Stimulated activated CD4-positive, alpha-beta T cell treated with anti-CD3 and anti-CD28 coated beads, Interleukin-2, amount 100 ng/mL, for 24 hours (primary cell): ENCODE data around the gene SMARCAL1.
"Not testable (repeated sequence)": the region's sequence is repeated elsewhere in the genome, so short reads cannot be mapped to it uniquely, and the experiment has no call there.

Experiments used
- DNase-seq, 2 donors: peaks; one replicate each; pipeline ENCODE4 v3.0.0-alpha.2; 2020

Gene SMARCAL1

DNA sequence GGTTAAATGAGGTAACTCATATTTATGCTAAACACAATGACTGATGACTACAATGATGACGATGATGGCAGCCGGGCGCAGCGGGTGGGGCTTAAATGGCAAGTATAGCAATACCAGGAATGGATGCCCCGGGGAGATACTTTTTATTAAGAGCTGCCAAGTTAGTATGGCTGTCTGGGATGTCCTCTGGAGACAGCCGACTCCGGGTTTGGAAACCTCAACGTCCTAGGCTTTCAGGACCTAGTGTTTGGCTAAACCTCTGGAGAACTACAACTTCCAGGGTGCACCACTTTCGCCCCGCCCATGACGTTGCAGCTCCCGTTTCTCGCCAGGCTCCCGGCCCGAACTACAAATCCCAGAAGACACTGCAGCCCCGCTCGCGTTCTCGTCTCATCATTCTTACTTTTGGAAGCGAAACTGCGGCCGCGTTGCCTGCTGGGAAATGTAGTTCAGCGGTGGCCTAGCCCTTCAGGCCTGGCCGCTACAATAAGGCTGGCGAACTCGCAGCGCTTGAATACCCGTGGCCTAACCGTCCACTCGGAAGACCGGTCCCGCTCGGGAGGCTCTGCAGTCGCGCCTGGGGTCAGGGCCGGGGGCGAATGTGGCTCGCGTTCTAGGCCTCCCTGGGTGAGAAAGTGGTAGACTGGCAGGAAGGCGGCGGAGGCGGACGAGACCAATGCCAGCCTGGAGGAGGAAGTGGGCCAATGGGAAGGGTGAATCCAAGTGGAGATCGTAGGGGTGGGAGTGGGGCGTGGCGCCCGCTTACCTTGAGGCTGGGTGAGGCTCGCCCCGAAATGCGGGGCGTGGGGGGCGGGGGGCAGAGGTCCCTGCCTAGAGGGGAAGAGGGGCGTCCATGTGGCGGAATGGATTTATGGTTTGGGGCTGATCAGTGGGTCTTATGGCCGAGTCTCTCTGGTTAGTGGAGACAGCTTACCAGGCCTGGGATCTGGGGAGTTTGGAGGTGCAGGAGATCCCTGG lies at the start of gene SMARCAL1:
Gene SMARCAL1 (plus strand): TSS at position 463 of the 978 bp plus-strand sequence. CDS start 2,221 bp downstream, outside the sequence.
- peak; percentile 99 for DNase-seq

DNA sequence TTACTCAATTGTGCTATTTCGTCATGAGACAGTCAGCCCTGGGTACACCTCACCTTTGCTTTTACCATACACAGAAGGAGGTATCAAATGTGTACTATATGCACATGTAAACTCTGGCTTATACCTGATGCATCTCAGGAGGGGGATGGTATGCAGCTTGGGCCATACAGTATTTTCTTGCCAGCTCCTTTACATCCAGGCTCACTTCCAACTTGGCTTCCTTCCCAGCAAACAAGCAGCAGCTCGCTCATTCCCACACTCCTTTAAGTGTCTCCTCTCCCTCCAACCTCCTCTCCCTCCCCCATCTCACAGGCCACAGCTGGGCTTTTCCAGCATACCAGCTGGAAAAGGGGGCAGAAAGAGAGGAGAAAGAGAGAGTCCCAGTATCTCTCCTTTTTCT lies 49.6 kb upstream of the SMARCAL1 start:
- DNase-seq = no peak

DNA sequence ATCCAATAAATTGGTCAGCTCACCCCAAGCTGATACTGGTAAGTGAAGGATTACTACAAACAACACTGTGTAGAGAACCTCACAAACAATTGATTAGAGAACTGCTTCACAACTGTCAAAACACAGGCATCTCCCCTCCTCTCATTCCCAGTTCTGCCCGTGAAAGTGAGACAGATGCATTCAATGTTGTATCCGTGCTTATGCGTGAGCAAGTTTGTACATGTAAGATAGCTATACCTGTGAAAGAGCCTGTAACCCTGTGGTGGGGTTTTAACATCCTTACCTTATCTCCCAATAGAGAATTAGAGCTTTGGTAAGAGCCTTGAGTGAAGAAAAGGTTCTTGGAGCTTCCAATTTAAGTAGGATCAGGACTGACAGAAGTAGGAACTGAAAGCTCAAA lies 49.1 kb upstream of the SMARCAL1 start:
- DNase-seq = no peak

DNA sequence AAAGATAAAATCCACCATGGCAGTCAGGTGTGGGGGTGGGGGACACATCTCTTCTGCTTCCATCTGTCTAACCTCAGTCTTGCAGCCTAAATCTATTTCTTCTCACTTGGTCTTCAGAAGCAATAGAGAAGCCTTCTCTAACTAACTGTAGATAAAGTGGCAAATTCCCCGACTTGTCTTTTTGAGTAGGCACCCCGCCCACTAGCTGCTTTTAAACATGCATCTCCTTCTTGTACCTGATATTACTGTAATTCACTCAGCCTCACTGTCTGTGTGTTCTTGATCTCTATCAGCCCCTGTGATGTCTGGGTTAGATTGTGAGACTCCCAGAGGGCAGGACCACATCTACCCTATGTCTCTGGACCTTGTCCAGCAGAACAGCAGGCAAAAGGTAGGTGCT lies 46.8 kb upstream of the SMARCAL1 start:
- no peak for DNase-seq

DNA sequence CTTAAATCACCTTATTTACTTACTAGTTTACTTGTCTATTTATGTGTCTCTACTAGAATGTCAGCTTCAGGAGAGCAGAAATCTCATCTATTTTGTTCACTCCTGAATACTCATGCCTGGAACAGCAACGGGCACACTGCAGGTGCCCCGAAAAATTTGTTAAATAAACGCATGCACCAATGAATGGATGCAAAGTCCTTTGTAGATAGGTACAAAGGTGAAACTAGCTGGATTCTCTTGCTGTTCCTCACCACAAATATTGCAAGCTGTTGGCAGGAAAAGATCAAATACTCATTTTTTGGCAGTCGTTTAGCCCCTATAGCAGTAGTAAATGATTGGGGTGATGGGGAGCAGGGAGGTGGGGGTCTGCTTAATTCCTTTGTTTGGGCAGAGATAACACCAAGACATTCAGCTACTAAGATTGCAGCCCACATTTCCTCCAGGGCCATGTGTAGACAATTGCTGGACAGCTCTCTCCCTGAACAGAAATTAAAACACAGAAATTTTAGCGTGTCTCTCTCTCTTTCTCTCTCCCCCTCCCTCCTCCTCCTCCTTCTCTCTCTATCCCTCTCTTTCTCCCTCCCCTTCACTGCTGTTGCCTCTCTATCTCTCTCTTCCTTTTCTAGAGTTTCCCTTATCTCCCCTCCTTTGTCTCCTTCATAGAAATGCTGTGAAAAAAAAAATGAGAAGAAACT lies 45.4 kb upstream of the SMARCAL1 start:
- no peak for DNase-seq

DNA sequence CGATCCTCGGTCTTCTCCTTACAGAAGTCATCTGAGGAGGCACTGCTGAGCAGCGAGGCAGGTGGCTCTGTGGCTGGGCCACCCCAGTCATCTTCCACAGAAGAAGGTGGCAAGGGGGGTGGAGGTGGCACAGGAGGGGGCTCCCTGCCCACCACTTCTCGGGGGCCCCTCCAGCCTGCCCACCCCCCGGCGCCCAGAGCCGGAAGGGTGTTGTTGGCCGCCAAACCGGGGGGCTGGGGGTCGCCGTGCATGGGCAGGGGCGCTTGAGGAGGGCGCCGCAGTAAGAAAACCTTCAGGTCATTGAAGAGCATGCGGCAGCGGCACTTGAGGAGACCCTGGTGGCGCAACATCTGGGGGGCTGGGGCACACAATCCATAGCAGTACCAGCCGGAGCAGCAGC lies 42.5 kb upstream of the SMARCAL1 start:
- DNase-seq = no peak

DNA sequence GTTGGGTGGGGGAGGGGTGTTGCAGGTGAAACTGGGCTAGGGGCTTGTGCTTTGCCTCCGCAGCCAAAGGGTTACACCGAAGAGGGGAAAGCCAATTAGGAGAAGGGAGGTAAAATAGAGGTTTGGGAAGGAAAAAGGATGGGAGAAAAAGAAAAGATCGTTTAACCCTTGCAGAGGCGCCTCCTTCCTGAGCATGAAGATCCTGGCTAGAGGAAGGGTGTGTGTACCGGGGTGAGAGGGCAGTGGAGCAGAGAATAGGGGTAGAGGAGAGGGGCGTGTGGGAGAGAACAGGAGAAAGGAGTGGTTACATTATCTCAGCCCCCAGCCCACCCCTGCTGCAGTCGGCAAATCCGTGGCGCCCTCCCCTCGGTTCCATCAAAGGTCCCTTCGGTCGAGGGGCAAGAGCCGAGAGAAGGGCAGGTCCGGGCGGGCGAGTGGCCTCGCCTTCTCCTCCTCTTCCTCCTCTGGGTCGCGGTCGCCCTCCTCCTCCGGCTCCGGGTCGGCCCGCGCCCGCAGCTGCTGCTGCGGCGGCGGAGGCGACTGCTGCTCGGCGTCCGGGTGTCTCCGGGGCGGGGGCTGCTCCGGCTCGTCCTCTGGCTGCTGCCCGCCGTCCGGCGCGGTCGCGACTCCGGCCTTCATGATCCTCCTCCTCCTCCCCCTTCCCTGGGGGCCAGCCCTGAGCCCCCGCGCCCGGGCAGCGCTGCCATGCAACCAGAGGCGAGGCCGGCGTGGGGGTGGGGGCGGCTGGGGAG lies 41.1 kb upstream of the SMARCAL1 start:
- no peak for DNase-seq

DNA sequence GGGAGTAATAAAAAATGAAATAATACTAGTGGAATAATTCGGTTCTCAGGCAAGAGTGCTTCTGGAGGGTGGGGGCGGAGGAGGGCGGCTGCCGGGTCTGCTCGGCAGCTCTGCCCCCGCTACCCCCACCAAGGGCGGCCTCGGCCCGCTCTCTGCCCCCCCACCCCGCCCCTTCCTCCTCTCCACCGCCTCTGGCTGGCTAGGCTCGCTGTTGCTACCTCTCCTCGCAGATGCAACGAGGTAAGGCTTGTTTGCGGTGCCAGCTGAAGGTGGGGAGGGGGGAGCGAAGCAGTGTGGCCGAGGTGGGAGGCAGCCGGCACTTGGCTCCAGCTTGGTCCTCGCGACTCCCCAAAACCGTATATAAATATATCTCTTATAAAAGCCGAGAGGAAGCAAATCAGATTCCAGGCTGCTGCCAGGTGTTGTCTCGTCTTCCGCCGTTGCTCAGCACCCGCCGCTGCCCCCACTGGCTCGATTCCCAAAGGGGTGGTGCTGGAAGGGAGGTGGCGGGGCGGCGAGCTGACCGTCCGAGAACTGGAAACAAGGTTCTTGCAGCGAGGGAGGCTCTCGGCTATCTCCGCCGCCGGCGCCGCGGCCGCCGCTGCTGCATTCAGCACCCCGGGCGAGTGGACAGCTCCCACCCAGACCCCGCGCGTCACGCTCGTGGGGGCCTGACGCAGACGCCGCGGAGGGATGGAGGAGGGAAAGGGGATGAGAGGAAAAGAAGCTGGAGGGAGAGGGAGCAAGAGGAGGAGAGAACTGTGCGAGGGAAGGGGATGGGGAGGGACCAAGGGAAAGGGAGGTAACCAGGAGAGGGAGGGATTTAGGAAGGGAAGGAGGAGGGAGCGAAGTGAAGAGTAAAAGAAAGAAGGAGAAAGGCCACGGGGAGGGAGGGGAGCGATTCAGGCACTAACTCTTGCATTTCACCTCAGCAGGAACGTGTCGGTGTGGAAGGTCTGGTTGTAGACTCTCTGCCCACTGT lies 40.3 kb upstream of the SMARCAL1 start, which contains the start of gene MARCHF4:
Gene MARCHF4 (minus strand): TSS at position 763 of the 982 bp plus-strand sequence. CDS start 2,223 bp downstream, outside the sequence.
- DNase-seq = peak; percentile 74 to 76

DNA sequence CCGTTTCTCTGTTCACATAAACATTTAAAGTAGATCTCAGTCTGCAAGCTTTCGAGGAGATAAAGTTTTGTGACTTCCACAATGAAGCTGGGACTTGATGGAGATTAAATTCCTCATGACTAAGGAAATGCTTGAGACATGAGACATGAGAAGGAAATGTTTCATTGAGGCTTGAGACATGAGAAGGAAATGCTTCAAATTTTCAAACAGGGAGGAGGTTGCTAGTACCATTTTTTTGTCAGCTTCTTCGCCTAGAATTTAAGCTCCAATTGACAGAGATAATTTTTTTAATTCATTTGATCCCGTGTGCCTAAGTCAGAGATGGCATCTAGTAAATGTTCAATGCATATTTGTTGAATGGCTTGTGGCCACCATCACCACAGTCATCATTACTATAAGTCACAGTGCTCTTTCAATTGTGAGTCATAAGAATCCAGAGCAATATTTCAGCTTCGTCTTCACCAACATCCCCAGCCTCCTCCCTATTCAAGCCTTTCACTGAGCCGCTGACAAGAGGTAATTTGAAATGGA lies 39.5 kb upstream of the SMARCAL1 start:
- no peak for DNase-seq

DNA sequence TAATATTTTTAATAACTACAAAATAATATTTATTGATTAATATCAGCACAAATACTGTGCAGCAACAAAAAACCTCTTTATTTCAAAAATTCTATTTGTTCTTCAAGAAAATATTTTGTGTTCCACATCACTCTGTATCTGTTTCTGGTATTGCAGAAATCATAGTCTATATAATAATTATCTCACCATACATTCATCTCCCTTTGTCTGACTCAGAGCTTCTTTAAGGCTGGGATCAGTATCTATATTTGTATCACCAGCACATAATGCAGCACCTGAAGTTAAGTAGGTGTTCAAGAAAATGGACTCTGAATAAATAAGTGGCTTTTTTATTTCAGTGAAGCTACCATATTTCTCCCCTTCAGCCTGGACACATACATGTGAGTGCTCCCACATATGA lies 38.4 kb upstream of the SMARCAL1 start:
- no peak for DNase-seq

DNA sequence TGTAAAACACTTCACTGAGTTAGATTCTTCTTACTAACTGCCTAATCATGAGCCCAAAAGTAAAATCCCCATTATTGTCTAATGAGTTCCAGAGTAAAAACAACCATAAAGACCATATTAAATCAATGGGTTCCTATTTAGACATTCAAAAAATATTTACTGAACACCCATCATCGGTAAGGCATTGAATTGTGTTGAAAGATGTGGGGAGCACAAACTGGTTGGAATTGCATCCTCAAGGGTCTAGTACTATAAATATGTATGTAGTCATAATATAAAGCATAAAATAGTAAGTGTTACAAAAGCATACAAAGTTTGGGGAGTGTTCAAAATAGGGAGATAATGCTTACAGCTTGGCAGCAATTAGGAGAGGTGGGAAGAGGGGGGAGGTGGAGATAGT lies 37.0 kb upstream of the SMARCAL1 start:
- DNase-seq = no peak

DNA sequence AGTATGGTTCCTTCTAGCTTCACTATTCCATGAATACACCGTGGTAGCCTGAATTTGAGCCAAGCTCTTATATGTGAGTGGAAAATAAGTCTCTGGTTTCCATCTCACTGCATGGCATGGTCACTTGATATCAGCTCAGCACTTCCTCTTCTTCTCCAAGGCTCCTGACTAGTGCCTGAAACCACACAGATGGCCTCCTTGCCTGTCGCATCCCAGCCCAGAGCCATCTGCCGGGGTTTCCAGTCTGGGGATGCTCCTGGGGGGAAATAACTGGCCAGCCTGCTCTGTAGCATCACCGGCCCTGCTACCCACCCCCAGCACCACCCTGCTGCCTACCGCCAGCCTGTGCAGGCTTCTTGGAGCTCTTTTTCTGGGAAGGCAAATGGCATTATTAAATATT lies 32.3 kb upstream of the SMARCAL1 start:
- no peak for DNase-seq

DNA sequence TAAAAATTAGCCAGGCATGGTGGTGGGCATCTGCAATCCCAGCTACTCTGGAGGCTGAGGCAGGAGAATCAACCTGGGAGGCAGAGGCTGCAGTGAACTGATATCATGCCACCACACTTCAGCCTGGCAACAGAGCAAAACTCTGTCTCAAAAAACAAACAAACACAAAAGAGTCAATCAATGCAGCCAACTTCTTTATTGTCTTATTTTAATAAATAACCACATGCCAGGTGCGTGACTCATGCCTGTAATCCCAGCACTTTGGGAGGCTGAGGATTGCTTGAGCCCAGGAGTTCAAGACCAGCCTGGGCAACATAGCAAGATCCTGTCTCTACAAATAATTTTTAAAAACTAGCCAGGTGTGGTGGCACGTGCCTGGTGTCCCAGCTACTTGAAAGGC lies 27.9 kb upstream of the SMARCAL1 start:
- not testable (repeated sequence) for DNase-seq

DNA sequence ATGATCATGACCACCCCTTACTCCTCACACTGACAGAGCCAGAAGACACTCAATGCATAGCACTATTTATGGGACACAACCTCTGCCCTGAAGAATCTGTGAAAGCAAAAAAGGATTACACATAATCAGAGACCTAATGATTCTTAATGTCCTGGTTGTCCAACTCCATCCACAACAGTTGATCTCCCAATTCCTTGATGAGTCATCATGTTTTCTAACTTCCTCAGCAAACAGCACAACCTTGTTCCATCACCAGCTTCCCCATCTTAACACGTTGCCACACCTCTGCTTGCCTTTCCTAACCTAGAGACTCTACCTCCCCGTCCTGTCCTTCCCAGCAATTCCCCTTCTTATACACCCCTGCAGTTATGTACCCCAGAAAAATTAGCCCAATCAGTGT lies 26.8 kb upstream of the SMARCAL1 start:
- DNase-seq = no peak

DNA sequence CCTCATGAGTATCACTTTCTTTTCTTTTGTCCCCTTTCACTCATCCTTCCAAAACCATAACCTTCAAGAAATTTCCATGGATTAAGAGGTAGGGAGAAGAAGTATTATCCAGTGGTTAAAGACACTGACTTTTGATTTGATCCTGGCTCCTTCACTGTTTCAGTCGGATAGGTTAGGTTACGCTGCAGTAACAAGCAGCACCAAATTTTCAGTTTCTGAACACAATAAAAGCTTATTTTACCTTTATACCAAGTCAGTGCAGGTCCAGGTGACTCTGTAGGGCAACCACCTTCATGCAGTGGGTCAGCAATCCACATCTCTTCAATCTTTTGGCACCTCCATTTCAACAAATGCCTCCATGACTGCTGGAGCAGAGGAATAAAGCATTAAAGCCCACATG lies 25.0 kb upstream of the SMARCAL1 start:
- DNase-seq = no peak

DNA sequence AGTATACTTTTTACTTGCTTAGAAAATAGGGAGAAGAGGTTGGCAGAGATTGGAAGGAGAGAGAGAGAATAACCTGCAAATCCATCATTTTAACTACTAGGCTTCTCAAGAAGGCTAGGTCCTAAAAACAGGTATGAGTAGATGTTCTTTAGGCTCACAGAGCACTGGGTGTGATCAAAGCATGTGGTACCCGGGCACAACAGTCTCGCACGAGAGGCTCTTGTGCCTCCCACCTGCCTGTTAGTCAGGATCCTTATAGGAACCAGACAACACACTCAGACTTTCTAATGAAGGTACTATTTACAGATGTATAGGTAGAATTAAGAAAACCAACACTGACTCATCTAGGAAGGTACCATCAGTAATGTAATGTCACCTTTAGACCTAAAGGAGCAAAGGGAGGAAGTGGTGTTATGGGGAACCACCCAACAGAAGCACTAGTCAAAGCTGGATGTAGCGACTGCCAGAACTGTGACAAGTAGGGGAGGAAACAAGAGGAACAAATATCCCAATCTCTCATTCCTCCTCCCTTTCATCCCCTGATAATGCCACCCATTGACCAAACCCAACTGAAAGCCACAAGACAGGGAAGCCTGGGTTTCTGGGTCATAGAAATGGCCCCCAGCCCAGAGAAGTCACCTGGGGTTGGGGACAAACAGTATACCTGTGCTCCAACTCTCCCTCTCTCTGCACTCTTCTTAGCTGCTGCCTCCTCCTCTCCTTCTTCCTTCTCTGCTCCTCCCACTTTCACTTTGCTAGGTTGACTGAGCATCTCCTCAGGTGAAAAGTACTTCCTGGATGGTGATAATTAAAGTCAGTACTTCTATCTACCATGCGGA lies 24.0 kb upstream of the SMARCAL1 start:
- peak in 1 of 2 donors; percentile 18 for DNase-seq

DNA sequence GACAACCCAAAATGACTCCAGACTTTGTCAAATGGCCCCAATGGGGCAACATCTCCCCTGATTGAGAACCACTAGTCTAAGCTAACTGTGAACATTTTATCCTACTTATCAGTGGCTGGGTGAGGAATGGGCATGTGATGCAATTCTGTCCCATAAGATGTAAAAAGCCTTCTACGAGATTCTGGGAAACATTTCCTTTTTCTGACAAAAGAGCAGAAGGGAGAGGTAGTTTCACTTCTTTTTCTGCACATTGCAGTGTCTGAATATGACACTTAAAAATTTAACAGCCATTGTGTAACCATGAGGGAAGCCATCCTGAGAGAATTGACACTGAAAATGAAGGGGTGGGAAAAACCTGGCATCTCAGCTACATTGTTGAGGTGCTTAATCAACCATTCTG lies 22.7 kb upstream of the SMARCAL1 start:
- no peak for DNase-seq

DNA sequence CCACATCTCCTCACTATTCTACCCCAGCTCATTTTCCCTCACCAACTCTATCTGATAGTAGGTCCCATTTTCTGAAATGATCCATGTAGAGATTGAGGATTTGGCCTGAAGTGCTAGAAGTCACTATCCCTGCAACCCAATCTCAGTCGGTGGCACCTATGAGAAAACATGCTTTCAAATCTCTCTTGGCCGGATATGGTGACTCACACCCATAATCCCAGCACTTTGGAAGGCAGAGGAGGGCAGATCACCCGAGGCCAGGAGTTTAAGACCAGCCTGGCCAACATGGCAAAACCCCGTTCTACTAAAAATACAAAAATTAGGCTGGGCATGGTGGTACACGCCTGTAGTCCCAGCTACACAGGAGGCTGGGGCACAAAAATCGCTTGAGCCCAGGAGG lies 20.9 kb upstream of the SMARCAL1 start:
- DNase-seq = no peak

DNA sequence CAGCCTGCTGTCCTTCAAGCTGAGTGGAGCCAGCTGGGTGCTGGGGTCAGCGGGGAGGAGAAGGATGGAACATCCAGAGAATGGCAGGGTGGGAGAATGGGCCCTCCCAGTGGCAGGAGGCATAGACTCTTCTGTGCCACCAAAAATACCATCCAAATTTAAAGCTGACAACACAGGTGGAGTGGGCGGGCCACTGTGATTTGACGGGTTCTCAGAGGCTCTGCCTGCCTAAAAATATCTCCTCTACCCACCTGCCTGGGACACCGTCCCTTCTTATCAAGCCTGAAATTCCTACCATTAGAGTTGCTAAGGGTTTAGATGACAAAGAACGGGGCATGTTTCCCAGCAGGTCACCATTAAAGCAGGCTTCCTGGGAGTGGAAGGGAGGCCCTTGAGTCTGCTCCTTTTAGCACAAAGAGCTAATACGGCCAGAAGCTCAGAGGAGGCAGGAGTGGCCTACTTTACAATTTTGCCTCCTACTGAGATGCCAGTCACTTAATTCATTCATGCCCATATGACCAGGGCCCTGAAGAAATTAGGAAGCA lies 20.2 kb upstream of the SMARCAL1 start:
- no peak for DNase-seq
